Activated T-helper 17 cell treated with anti-CD3 and anti-CD28 coated beads, Interleukin-2, amount 50 U/mL, for 72 hours (primary cell): ENCODE measurements around the gene AGFG2. TPM values are rescaled to one million over a fixed set of nuclear protein-coding genes. Genes with fewer than 3 reads are reported as not detected.
A peak's percentile ranks its signal among the peaks of the same experiment; 100 is the strongest.

Experiments used
- ATAC-seq: fragments of 150-1000 bp; cut with Tn5 transposase; replicated peaks from 2 replicates; pipeline ENCODE4 v1.10.0; 2021; ENCODE audit warnings: mild to moderate bottlenecking, moderate library complexity
- H3K27ac Mint-ChIP-seq: one replicate; pipeline ENCODE4 v1.8.0; 2022; ENCODE audit warnings: mixed read lengths
- H3K27me3 Mint-ChIP-seq: one replicate; pipeline ENCODE4 v1.8.0; 2022; ENCODE audit warnings: mixed read lengths
- H3K36me3 Mint-ChIP-seq: one replicate; pipeline ENCODE4 v1.8.0; 2022; ENCODE audit warnings: low read depth, mild to moderate bottlenecking, mixed read lengths
- H3K4me1 Mint-ChIP-seq: one replicate; pipeline ENCODE4 v1.8.0; 2022; ENCODE audit warnings: mixed read lengths
- H3K4me3 Mint-ChIP-seq: one replicate; pipeline ENCODE4 v1.8.0; 2022; ENCODE audit warnings: mild to moderate bottlenecking, mixed read lengths
- H3K9me3 Mint-ChIP-seq: one replicate; pipeline ENCODE4 v1.8.0; 2022; ENCODE audit warnings: mixed read lengths
- total RNA-seq, 2 donors: library from RNA; stranded (reverse); gene quantifications; one replicate each; pipeline ENCODE4 v1.2.3, GENCODE V29; 2022

Gene AGFG2
- total RNA-seq, 2 donors from 2014 or later: 48.3 to 50.7 TPM

GRCh38 chr7:100578246-100579183 lies 39.5 kb downstream of the AGFG2 start:
- Mint-ChIP-seq H3K9me3 (no peaks in the 10 kb centered on the region), H3K27me3 (no peaks in the 10 kb centered on the region), H3K4me1 (peaks cover 4% of the 10 kb centered on the region), H3K27ac (no peak overlapping the region), H3K4me3 (no peak overlapping the region), H3K36me3 (peaks cover 29% of the 10 kb centered on the region)
- ATAC-seq: no peak

GRCh38 chr7:100580466-100581283 lies 41.7 kb downstream of the AGFG2 start:
- Mint-ChIP-seq H3K4me3 (no peak overlapping the region), H3K27me3 (no peaks in the 10 kb centered on the region), H3K36me3 (peaks cover 28% of the 10 kb centered on the region), H3K27ac (no peak overlapping the region), H3K4me1 (peaks cover 18% of the 10 kb centered on the region), H3K9me3 (no peaks in the 10 kb centered on the region)
- ATAC-seq: no peak

- Mint-ChIP-seq H3K4me3 (peak overlapping the region; percentile 98), H3K36me3 (peaks cover 25% of the 10 kb centered on the region), H3K27ac (peak overlapping the region; percentile 98), H3K4me1 (peaks cover 18% of the 10 kb centered on the region), H3K27me3 (no peaks in the 10 kb centered on the region), H3K9me3 (no peaks in the 10 kb centered on the region)
- ATAC-seq: no peak
These were observed 43.1 kb downstream of the AGFG2 start for GRCh38 chr7:100582041-100582579.

- H3K4me3 Mint-ChIP-seq: peak overlapping the region; percentile 98
- no peak for ATAC-seq
- H3K27ac Mint-ChIP-seq: peak overlapping the region; percentile 98
These were observed 43.6 kb downstream of the AGFG2 start for GRCh38 chr7:100582650-100583049.

GRCh38 chr7:100583132-100584053 lies 44.4 kb downstream of the AGFG2 start:
- ATAC-seq: peak; percentile 25
- H3K27ac Mint-ChIP-seq: peak overlapping the region; percentile 98
- H3K27me3 Mint-ChIP-seq: no peaks in the 10 kb centered on the region
- peak overlapping the region; percentile 98 for H3K4me3 Mint-ChIP-seq
- peaks cover 18% of the 10 kb centered on the region for H3K4me1 Mint-ChIP-seq
- H3K36me3 Mint-ChIP-seq: peaks cover 25% of the 10 kb centered on the region
- no peaks in the 10 kb centered on the region for H3K9me3 Mint-ChIP-seq

More at GRCh38 chr7:100582650-100583049, 43.6 kb downstream of the AGFG2 start:
- H3K27me3 Mint-ChIP-seq: no peaks in the 10 kb centered on the region
- H3K36me3 Mint-ChIP-seq: peaks cover 25% of the 10 kb centered on the region
- no peaks in the 10 kb centered on the region for H3K9me3 Mint-ChIP-seq
- peaks cover 18% of the 10 kb centered on the region for H3K4me1 Mint-ChIP-seq

GRCh38 chr7:100584054-100584682 lies 45.2 kb downstream of the AGFG2 start:
- H3K27me3 Mint-ChIP-seq: no peaks in the 10 kb centered on the region
- peaks cover 18% of the 10 kb centered on the region for H3K4me1 Mint-ChIP-seq
- peaks cover 25% of the 10 kb centered on the region for H3K36me3 Mint-ChIP-seq
- no peaks in the 10 kb centered on the region for H3K9me3 Mint-ChIP-seq
- H3K4me3 Mint-ChIP-seq: peak overlapping the region; percentile 98
- ATAC-seq: no peak
- H3K27ac Mint-ChIP-seq: peak overlapping the region; percentile 98

- peaks cover 18% of the 10 kb centered on the region for H3K4me1 Mint-ChIP-seq
- no peaks in the 10 kb centered on the region for H3K9me3 Mint-ChIP-seq
- no peak for ATAC-seq
- peaks cover 25% of the 10 kb centered on the region for H3K36me3 Mint-ChIP-seq
- H3K4me3 Mint-ChIP-seq: peak overlapping the region; percentile 98
- H3K27ac Mint-ChIP-seq: peak overlapping the region; percentile 98
- no peaks in the 10 kb centered on the region for H3K27me3 Mint-ChIP-seq
These were observed 45.9 kb downstream of the AGFG2 start for GRCh38 chr7:100584683-100585510.

- H3K36me3 Mint-ChIP-seq: peaks cover 25% of the 10 kb centered on the region
- peaks cover 18% of the 10 kb centered on the region for H3K4me1 Mint-ChIP-seq
- no peaks in the 10 kb centered on the region for H3K27me3 Mint-ChIP-seq
- peak; percentile 30 for ATAC-seq
- H3K9me3 Mint-ChIP-seq: no peaks in the 10 kb centered on the region
- peak within 1 kb of the TSS; percentile 98 for H3K27ac Mint-ChIP-seq
- H3K4me3 Mint-ChIP-seq: peak within 1 kb of the TSS; percentile 98
These were observed 46.7 kb downstream of the AGFG2 start, which contains the start of gene LRCH4 for GRCh38 chr7:100585511-100586265. TSS of gene LRCH4 (minus strand) at chr7:100586129. CDS start at chr7:100586100, 29 bp downstream.

- ATAC-seq: peak; percentile 89
- H3K36me3 Mint-ChIP-seq: peaks cover 21% of the 10 kb centered on the region
- H3K4me1 Mint-ChIP-seq: peaks cover 18% of the 10 kb centered on the region
- H3K4me3 Mint-ChIP-seq: peak within 1 kb of the TSS; percentile 98
- no peaks in the 10 kb centered on the region for H3K27me3 Mint-ChIP-seq
- peak within 1 kb of the TSS; percentile 98 for H3K27ac Mint-ChIP-seq
- H3K9me3 Mint-ChIP-seq: no peaks in the 10 kb centered on the region
These were observed 47.4 kb downstream of the AGFG2 start, which contains the start of gene FBXO24 for GRCh38 chr7:100586266-100587025. TSS of gene FBXO24 (plus strand) at chr7:100586328. CDS start at chr7:100586626, 298 bp downstream.

GRCh38 chr7:100588438-100588837 lies 49.4 kb downstream of the AGFG2 start:
- Mint-ChIP-seq H3K9me3 (no peaks in the 10 kb centered on the region), H3K36me3 (peaks cover 15% of the 10 kb centered on the region), H3K4me3 (peak overlapping the region; percentile 98), H3K27ac (no peak overlapping the region), H3K4me1 (peaks cover 14% of the 10 kb centered on the region), H3K27me3 (no peaks in the 10 kb centered on the region)
- ATAC-seq: no peak

GRCh38 chr7:100589341-100589947 lies 50.4 kb downstream of the AGFG2 start:
- no peak overlapping the region for H3K4me3 Mint-ChIP-seq
- H3K4me1 Mint-ChIP-seq: peaks cover 7% of the 10 kb centered on the region

More at GRCh38 chr7:100589341-100589947, 50.4 kb downstream of the AGFG2 start:
- Mint-ChIP-seq H3K36me3 (peaks cover 8% of the 10 kb centered on the region), H3K27ac (no peak overlapping the region), H3K9me3 (no peaks in the 10 kb centered on the region), H3K27me3 (no peaks in the 10 kb centered on the region)
- ATAC-seq: no peak
